Prostate gland (tissue), 2 donors: ENCODE measurements around the gene MOGAT3. TPM values are rescaled to one million over a fixed set of nuclear protein-coding genes. Genes with fewer than 3 reads are reported as not detected.

Experiments
- DNase-seq: peaks from one replicate; pipeline ENCODE4 v3.0.0-alpha.2; 2019; ENCODE audit warnings: low spot score
- H3K27ac ChIP-seq, 2 donors: fragments of 200-600 bp; sonication (generic); 2 replicates each; pipeline ENCODE4 v1.5.1; 2017 to 2019
- H3K27me3 ChIP-seq: fragments of 200-600 bp; sonication (generic); replicated peaks from 2 replicates; pipeline ENCODE4 v1.5.1; 2019; ENCODE audit not compliant: insufficient read depth
- H3K36me3 ChIP-seq, 2 donors: fragments of 200-600 bp; sonication (generic); 1 replicate in 1 of 2; 2 replicates in 1 of 2; pipeline versions ENCODE4 v1.5.1 to v1.8.1; 2017 to 2019
- H3K4me1 ChIP-seq: fragments of 200-600 bp; sonication (generic); replicated peaks from 2 replicates; pipeline ENCODE4 v1.5.1; 2019
- H3K4me3 ChIP-seq, 2 donors: fragments of 200-600 bp; sonication (generic); 2 replicates each; pipeline ENCODE4 v1.5.1; 2017 to 2019
- H3K9me3 ChIP-seq: fragments of 200-600 bp; sonication (generic); 2 replicates; pipeline ENCODE4 v1.5.1; 2017
- POLR2A ChIP-seq: fragments of 450-650 bp; IDR thresholded peaks from one replicate; pipeline ENCODE4 v1.6.1; 2016; ENCODE audit warnings: antibody characterized with exemption, mild to moderate bottlenecking
- POLR2AphosphoS5 ChIP-seq: sonication (generic); formaldehyde crosslinking; IDR thresholded peaks from one replicate; pipeline ENCODE4 v1.6.1; 2017; ENCODE audit warnings: antibody characterized with exemption
- WGBS: methylation state at CpG from one replicate; pipeline ENCODE4 v1.1.5; 2018; 5-methylcytosine and 5-hydroxymethylcytosine counted together
- intact Hi-C: fragments of 100-400 bp; cut with DNase I; formaldehyde crosslinking; loops from one replicate; pipeline ENCODE4 v1.14.2; 2022
- total RNA-seq, 2 donors: library from RNA; depleted of rRNA; stranded (reverse); fragments of >200 nt; gene quantifications; one replicate each; pipeline ENCODE4 v1.1.0, GENCODE V29; 2016
- TF ChIP-seq, protein P1 (sequence below), 4 experiments: fragments of 200-600 bp in 2 of 4; fragments of 450-650 bp in 2 of 4; sonication (generic) in 2 of 4; IDR thresholded peaks; 1 replicate in 3 of 4; 2 replicates in 1 of 4; pipeline ENCODE4 v1.5.1; 2016 to 2019; ENCODE audit warnings: antibody characterized with exemption in 4 of 4, mild to moderate bottlenecking in 2 of 4, moderate library complexity in 2 of 4

MOGAT3 gene
- total RNA-seq, 2 donors from 2014 or later = not detected

DNA sequence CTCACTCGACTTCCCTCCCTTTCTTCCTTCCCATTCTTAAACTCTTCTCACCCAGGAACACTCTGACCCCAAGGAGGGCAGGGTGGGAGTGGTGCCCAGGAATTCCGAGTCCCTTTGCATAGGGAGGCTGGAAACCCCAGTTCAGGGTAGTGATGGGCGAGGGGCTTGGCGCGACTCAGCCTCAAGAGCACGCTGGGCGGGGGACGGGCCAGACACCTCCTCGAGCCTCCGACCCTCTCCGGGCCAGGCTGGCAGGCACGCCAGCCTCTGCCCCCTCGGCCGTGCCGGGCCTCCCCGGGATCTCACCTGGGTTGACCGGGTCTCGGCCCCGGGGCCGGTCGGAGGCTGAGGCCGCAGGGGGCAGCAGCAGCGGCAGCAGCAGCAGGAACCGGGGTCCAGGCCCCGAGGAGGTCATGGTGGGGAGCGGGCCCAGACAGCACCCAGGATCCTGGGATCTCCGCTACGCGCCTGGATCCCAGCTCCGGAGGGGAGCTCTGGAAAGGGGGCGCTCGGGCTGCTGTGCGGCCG is 16.1 kb upstream of the MOGAT3 start:
- Histone ChIP-seq H3K9me3 (no peaks in the 10 kb centered on the region), H3K27me3 (no peaks in the 10 kb centered on the region), H3K27ac (peak overlapping the region; percentile 71 to 78), H3K36me3 (peaks cover 0 to 3% of the 10 kb centered on the region in 2 donors), H3K4me1 (peaks cover 8% of the 10 kb centered on the region), H3K4me3 (peak overlapping the region; percentile 63 to 66)
- 1% methylated on average over 29 of the region's 34 CpGs for WGBS
- no peak for DNase-seq
- intact Hi-C loops = loop anchor here (2.0 kb wide), 1 partner anchor 28 kb away; the partner anchor contains the start of gene FIS1
- TF ChIP-seq, protein P1, sequence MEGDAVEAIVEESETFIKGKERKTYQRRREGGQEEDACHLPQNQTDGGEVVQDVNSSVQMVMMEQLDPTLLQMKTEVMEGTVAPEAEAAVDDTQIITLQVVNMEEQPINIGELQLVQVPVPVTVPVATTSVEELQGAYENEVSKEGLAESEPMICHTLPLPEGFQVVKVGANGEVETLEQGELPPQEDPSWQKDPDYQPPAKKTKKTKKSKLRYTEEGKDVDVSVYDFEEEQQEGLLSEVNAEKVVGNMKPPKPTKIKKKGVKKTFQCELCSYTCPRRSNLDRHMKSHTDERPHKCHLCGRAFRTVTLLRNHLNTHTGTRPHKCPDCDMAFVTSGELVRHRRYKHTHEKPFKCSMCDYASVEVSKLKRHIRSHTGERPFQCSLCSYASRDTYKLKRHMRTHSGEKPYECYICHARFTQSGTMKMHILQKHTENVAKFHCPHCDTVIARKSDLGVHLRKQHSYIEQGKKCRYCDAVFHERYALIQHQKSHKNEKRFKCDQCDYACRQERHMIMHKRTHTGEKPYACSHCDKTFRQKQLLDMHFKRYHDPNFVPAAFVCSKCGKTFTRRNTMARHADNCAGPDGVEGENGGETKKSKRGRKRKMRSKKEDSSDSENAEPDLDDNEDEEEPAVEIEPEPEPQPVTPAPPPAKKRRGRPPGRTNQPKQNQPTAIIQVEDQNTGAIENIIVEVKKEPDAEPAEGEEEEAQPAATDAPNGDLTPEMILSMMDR (IDR thresholded peaks at IDR 0.05) = no peak
- TF ChIP-seq POLR2AphosphoS5 (no peak), POLR2A (no peak)

DNA sequence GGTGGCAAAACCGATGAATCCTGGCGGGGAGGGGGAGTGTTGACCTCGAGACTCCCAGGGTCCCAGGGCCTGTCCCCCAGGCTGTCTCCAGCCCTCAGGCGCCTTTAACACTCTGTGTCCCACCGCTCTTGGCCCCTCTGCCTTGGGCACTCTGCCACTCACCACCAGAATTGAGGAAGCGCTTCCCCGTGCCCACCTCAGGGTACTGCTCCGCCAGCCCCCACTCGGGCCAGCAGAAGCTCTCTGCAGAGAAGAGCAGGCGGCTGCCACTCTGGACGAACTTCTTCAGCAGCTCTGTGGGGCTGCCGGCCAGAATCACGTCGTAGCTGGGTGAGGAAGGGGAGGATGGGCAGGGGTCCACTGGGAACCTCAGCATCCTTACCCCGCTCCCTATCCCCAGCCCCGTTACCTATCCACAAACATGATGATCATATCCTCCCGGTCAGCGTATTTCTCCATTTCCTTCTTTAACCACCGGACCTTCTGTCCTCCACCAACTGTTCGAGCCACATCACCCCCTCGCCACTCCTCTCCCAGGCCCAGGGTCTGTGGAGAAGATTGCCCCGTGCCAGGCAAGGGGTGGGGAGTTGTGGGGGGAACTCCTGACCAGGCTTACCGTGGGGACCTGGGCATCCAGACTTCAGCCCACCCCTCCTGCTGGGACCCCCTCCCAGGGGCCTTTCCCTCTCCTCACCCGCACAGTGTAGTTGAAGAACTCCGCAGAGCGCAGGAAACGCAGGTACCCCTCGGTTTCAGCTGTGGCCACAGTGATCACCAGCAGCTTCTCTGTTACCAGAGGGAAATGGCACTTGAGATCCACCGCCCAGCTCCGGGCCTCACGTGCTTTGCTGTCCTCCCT is 15.4 kb upstream of the MOGAT3 start:
- no peak overlapping the region for H3K27ac ChIP-seq
- H3K9me3 ChIP-seq = no peaks in the 10 kb centered on the region
- TF ChIP-seq, protein P1 (IDR thresholded peaks at IDR 0.05) = no peak
- TF ChIP-seq POLR2A (no peak), POLR2AphosphoS5 (no peak)
- intact Hi-C loops = loop anchor here (2.0 kb wide), 1 partner anchor 29 kb away; the partner anchor contains the start of gene FIS1
- H3K27me3 ChIP-seq = no peaks in the 10 kb centered on the region
- no peak for DNase-seq
- H3K4me1 ChIP-seq = peaks cover 8% of the 10 kb centered on the region
- peaks cover 3 to 4% of the 10 kb centered on the region in 2 donors for H3K36me3 ChIP-seq
- H3K4me3 ChIP-seq = peak overlapping the region; percentile 63 to 66
- 67% methylated on average over 31 of the region's 31 CpGs for WGBS

DNA sequence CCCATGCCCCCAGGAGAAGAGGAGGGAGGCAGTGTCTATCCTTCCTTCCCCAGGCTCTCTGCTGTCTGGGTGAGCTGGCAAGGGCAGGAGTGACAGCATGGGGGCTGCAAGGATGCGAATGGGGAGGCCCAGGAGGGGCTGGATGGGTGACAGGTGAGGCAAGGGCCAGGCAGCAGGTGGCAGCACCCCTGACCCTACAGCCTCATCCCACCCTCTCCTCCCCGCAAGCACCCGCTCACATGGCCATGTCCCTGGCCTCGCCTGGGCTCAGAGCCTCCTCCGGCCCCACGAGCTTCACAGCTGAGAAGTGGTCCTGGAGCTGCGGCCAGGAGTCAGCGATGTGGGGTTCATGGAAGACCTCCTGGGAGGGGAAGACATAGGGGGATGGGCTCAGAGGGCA is 11.2 kb upstream of the MOGAT3 start:
- DNase-seq = no peak
- 91% methylated on average over 8 of the region's 8 CpGs for whole genome bisulfite sequencing
- no peak overlapping the region for H3K27ac ChIP-seq
- TF ChIP-seq POLR2A = no peak
- TF ChIP-seq, protein P1 (IDR thresholded peaks at IDR 0.05) = no peak
- TF ChIP-seq POLR2AphosphoS5 = no peak
- H3K36me3 ChIP-seq = peaks cover 3 to 4% of the 10 kb centered on the region in 2 donors
- H3K27me3 ChIP-seq = no peaks in the 10 kb centered on the region
- H3K4me3 ChIP-seq = no peak overlapping the region
- H3K9me3 ChIP-seq = no peaks in the 10 kb centered on the region
- peaks cover 8% of the 10 kb centered on the region for H3K4me1 ChIP-seq
- intact Hi-C loops = no loop called here

DNA sequence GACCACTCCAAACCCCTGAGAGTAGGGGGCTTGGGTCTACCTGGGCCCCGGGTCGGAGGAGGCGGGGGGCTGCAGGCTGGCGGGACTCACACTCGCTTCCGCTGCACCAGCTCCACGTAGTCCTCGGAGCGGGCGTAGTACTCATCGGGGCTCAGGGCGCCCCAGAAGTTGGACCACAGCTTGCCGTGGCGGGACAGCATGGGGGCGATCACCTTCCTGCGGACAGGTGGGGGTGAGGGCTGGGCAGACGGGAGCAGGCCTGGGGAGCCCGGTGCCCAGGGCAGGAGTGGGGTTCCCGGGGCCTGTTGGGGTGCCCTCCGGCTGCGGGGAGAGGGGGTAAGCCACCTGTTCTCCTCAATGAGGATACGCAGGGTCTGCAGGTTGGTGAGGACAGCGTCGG is 10.7 kb upstream of the MOGAT3 start:
- 96% methylated on average over 24 of the region's 24 CpGs for WGBS
- peaks cover 3 to 4% of the 10 kb centered on the region in 2 donors for H3K36me3 ChIP-seq

More for the DNA sequence above, 10.7 kb upstream of the MOGAT3 start:
- intact Hi-C loops = no loop called here
- Histone ChIP-seq H3K27ac (no peak overlapping the region), H3K27me3 (no peaks in the 10 kb centered on the region), H3K9me3 (no peaks in the 10 kb centered on the region), H3K4me3 (no peak overlapping the region), H3K4me1 (peaks cover 4% of the 10 kb centered on the region)
- no peak for TF ChIP-seq POLR2AphosphoS5
- no peak for TF ChIP-seq POLR2A
- TF ChIP-seq, protein P1 (IDR thresholded peaks at IDR 0.05) = no peak
- no peak for DNase-seq
